ENCODE measurements around the gene ASF1B.
A peak's percentile ranks its signal among the peaks of the same experiment; 100 is the strongest.

Gene ASF1B

DNA sequence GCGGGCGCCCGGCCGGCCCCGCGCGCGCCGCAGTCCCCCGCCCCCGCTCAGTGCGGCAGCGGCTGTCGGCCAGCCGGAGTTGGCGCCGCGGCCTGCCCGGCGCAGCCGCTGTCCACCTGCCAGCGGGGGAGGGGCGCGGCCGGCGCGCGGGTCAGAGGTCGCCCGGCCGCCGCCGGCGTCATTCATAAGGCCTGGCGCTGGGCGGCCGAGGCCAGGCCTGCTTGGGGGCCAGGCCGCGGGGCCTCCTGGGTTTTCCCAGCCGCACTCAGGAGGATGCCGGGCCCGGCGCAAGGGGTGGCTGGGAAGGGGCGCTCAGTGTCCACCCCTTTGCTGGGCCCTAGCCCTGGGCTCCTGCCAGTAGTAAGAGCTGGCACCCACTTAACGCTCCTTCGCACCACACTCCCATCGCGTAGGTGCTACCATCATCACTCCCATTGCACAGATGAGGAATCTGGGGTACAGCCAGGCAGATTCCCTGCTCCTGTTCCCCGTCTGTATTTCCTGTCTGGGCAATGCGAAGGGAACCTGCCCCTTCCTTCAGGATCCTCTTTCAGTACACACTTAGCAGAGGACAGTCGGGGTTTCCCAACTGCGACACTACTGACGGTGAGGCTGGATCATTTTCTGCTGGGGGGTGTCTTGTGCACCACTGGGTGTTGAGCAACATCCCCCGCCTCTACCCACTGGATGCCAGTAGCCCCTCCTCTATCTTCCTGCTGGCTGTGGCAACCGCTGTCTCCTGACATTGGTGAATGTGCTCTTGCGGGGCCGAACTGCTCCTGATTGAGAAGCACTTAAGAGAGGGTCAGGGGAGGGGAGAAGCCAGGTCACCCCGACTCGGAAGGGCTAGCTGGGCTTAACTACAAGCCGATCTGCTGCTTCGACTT is 18.0 kb downstream of the ASF1B start:
- H3K79me2 ChIP-seq (ENCODE audit: insufficient read depth, low read length): peaks cover 22% of the 10 kb centered on the region
- peak overlapping the region; percentile 59 for H3K4me2 ChIP-seq (ENCODE audit: low read depth, low read length, poor library complexity, severe bottlenecking)
- H3K27ac ChIP-seq (ENCODE audit: low read depth, low read length): peak overlapping the region; percentile 38
- no peaks in the 10 kb centered on the region for H3K27me3 ChIP-seq (ENCODE audit: low read length)
- H3K4me3 ChIP-seq (ENCODE audit: insufficient read depth, low read length, poor library complexity, severe bottlenecking): peak overlapping the region; percentile 64
- H3K36me3 ChIP-seq (ENCODE audit: low read length): no peaks in the 10 kb centered on the region
- peak overlapping the region; percentile 65 for H3K9ac ChIP-seq (ENCODE audit: low read length)
- H3F3A ChIP-seq (ENCODE audit: insufficient read depth): peaks cover 31% of the 10 kb centered on the region
- H3K9me2 ChIP-seq (replicated peaks; ENCODE audit: insufficient read depth, low read length): no peaks in the 10 kb centered on the region
- H4K20me1 ChIP-seq (ENCODE audit: low read depth, low read length): 0 out of 2 replicates have a peak, but pooled peaks cover 3% of the 10 kb centered on the region
- TF ChIP-seq CTCF (IDR thresholded peaks at IDR 0.05; ENCODE audit: insufficient read depth, low read length, poor library complexity, severe bottlenecking): no peak
- TF ChIP-seq EZH2phosphoT487 (conservative IDR thresholded peaks at IDR 0.05; ENCODE audit: low read length): no peak
- H2AFZ ChIP-seq (ENCODE audit: low read depth, low read length, severe bottlenecking): no peak overlapping the region
- no peaks in the 10 kb centered on the region for H3K9me3 ChIP-seq (ENCODE audit: insufficient read depth, low read length)

- Histone ChIP-seq H3F3A (ENCODE audit: insufficient read depth) (peaks cover 28% of the 10 kb centered on the region), H3K4me2 (ENCODE audit: low read depth, low read length, poor library complexity, severe bottlenecking) (peak within 1 kb of the TSS; percentile 87), H3K36me3 (ENCODE audit: low read length) (no peaks in the 10 kb centered on the region), H3K9me2 (replicated peaks; ENCODE audit: insufficient read depth, low read length) (no peaks in the 10 kb centered on the region), H3K9ac (ENCODE audit: low read length) (peak within 1 kb of the TSS; percentile 83), H3K9me3 (ENCODE audit: insufficient read depth, low read length) (no peaks in the 10 kb centered on the region), H4K20me1 (ENCODE audit: low read depth, low read length) (0 out of 2 replicates have a peak, but pooled peaks cover 3% of the 10 kb centered on the region), H3K79me2 (ENCODE audit: insufficient read depth, low read length) (peaks cover 28% of the 10 kb centered on the region), H2AFZ (ENCODE audit: low read depth, low read length, severe bottlenecking) (no peak within 1 kb of the TSS), H3K27ac (ENCODE audit: low read depth, low read length) (peak within 1 kb of the TSS; percentile 38), H3K4me3 (ENCODE audit: insufficient read depth, low read length, poor library complexity, severe bottlenecking) (peak within 1 kb of the TSS; percentile 97), H3K27me3 (ENCODE audit: low read length) (no peaks in the 10 kb centered on the region)
- TF ChIP-seq CTCF (IDR thresholded peaks at IDR 0.05; ENCODE audit: insufficient read depth, low read length, poor library complexity, severe bottlenecking) (no peak), EZH2phosphoT487 (conservative IDR thresholded peaks at IDR 0.05; ENCODE audit: low read length) (no peak)
These were observed 18.7 kb downstream of the ASF1B start, which contains the start of gene PRKACA for GRCh38 chr19:14117668-14118164. Gene PRKACA, minus strand, starts transcription at chr19:14117762. Its CDS starts 215 bp downstream, at chr19:14117547.

- no peak overlapping the region for H2AFZ ChIP-seq (ENCODE audit: low read depth, low read length, severe bottlenecking)
- H3K9ac ChIP-seq (ENCODE audit: low read length): peak overlapping the region; percentile 83
These were observed 19.3 kb downstream of the ASF1B start for GRCh38 chr19:14116918-14117578.

More at GRCh38 chr19:14116918-14117578, 19.3 kb downstream of the ASF1B start:
- TF ChIP-seq CTCF (IDR thresholded peaks at IDR 0.05; ENCODE audit: insufficient read depth, low read length, poor library complexity, severe bottlenecking): no peak
- Histone ChIP-seq H3K79me2 (ENCODE audit: insufficient read depth, low read length) (peaks cover 30% of the 10 kb centered on the region), H3K27me3 (ENCODE audit: low read length) (no peaks in the 10 kb centered on the region), H3K27ac (ENCODE audit: low read depth, low read length) (no peak overlapping the region), H3K4me3 (ENCODE audit: insufficient read depth, low read length, poor library complexity, severe bottlenecking) (peak overlapping the region; percentile 97), H3K9me2 (replicated peaks; ENCODE audit: insufficient read depth, low read length) (no peaks in the 10 kb centered on the region), H3K4me2 (ENCODE audit: low read depth, low read length, poor library complexity, severe bottlenecking) (peak overlapping the region; percentile 87), H3K36me3 (ENCODE audit: low read length) (no peaks in the 10 kb centered on the region), H3K9me3 (ENCODE audit: insufficient read depth, low read length) (no peaks in the 10 kb centered on the region), H3F3A (ENCODE audit: insufficient read depth) (peaks cover 28% of the 10 kb centered on the region), H4K20me1 (ENCODE audit: low read depth, low read length) (0 out of 2 replicates have a peak, but pooled peaks cover 3% of the 10 kb centered on the region)
